ENCODE measurements around the gene PLCB1.

PLCB1 gene

GRCh38 chr20:8320306-8320705, 188.2 kb downstream of the PLCB1 start:
- no peaks in the 10 kb centered on the region for H3K36me3 ChIP-seq (ENCODE audit: insufficient read depth, low read length)
- TF ChIP-seq POLR2AphosphoS5 (IDR thresholded peaks at IDR 0.05; ENCODE audit: borderline replicate concordance, low read depth, low read length), result no peak
- TF ChIP-seq FOXP2 (optimal IDR thresholded peaks at IDR 0.05; ENCODE audit: control extremely low read depth, extremely low read length, insufficient read depth), result no peak
- no peak for TF ChIP-seq EZH2 (IDR thresholded peaks at IDR 0.05)
- no peak for DNase-seq (ENCODE audit: low read depth, low spot score)
- H3K4me3 ChIP-seq, result no peak overlapping the region
- H3K27ac ChIP-seq, result no peak overlapping the region
- no peaks in the 10 kb centered on the region for H3K9me3 ChIP-seq (ENCODE audit: low read depth, low read length)
- no peak overlapping the region for H3K9ac ChIP-seq (ENCODE audit: insufficient read length)

GRCh38 chr20:8321001-8321400, 188.9 kb downstream of the PLCB1 start:
- no peak overlapping the region for H3K27ac ChIP-seq
- H3K36me3 ChIP-seq (ENCODE audit: insufficient read depth, low read length), result no peaks in the 10 kb centered on the region
- DNase-seq (ENCODE audit: low read depth, low spot score), result no peak
- no peak overlapping the region for H3K4me3 ChIP-seq
- no peaks in the 10 kb centered on the region for H3K9me3 ChIP-seq (ENCODE audit: low read depth, low read length)
- no peak overlapping the region for H3K9ac ChIP-seq (ENCODE audit: insufficient read length)
- TF ChIP-seq FOXP2 (optimal IDR thresholded peaks at IDR 0.05; ENCODE audit: control extremely low read depth, extremely low read length, insufficient read depth) (no peak), POLR2AphosphoS5 (IDR thresholded peaks at IDR 0.05; ENCODE audit: borderline replicate concordance, low read depth, low read length) (no peak), EZH2 (IDR thresholded peaks at IDR 0.05) (no peak)

DNA sequence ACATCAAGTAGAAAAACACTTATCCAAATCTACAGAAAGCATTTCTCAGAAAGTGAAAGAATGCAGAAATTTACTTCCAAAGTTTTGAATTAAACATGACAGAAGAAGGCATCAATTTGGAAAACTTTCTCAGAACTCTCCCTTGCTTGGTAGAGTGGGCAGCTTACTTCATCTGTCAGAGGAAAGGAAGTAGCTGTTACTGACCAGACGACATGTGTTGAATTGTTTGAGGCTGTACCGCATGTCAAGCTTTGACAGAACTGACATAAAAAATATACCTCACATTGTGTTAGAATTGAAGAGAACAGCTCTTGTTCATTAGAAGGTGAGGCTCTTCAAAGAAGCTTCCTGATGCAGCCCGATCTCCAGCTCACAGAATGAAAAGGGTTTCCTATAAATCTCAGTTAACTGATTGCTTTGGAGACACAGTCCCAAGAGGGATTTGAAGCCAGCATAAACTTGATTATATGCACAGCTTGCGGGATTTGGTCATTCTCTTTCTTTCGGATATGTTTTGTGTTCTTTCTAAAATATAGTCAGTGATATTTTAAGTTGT, 190.7 kb downstream of the PLCB1 start:
- Histone ChIP-seq H3K4me3 (no peak overlapping the region), H3K9me3 (ENCODE audit: low read depth, low read length) (no peaks in the 10 kb centered on the region), H3K36me3 (ENCODE audit: insufficient read depth, low read length) (no peaks in the 10 kb centered on the region), H3K9ac (ENCODE audit: insufficient read length) (no peak overlapping the region), H3K27ac (no peak overlapping the region)
- TF ChIP-seq EZH2 (IDR thresholded peaks at IDR 0.05) (no peak), POLR2AphosphoS5 (IDR thresholded peaks at IDR 0.05; ENCODE audit: borderline replicate concordance, low read depth, low read length) (no peak), FOXP2 (optimal IDR thresholded peaks at IDR 0.05; ENCODE audit: control extremely low read depth, extremely low read length, insufficient read depth) (no peak)
- no peak for DNase-seq (ENCODE audit: low read depth, low spot score)

- no peak for DNase-seq (ENCODE audit: low read depth, low spot score)
- Histone ChIP-seq H3K27ac (no peak overlapping the region), H3K9me3 (ENCODE audit: low read depth, low read length) (no peaks in the 10 kb centered on the region), H3K36me3 (ENCODE audit: insufficient read depth, low read length) (no peaks in the 10 kb centered on the region), H3K4me3 (no peak overlapping the region), H3K9ac (ENCODE audit: insufficient read length) (no peak overlapping the region)
- TF ChIP-seq FOXP2 (optimal IDR thresholded peaks at IDR 0.05; ENCODE audit: control extremely low read depth, extremely low read length, insufficient read depth) (no peak), EZH2 (IDR thresholded peaks at IDR 0.05) (no peak), POLR2AphosphoS5 (IDR thresholded peaks at IDR 0.05; ENCODE audit: borderline replicate concordance, low read depth, low read length) (no peak)
Observed at GRCh38 chr20:8326191-8326590, 194.1 kb downstream of the PLCB1 start.

DNA sequence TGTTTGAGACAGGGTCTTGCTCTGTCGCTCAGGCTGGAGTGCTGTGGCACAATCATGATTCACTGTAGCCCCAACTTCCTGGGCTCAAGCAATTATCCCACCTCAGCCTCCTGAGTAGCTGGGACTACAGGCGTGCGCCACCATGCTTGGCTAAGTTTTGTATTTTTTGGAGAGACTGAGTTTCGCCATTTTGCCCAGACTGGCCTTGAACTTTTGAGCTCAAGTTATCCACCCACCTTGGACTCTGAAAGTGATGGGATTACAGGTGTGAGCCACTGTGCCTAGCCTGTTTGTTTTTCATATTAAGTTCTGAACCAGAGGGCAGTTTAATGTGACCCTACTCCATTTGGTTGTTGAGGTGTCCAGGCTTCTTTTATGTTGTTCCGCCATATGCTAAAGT, 194.8 kb downstream of the PLCB1 start:
- DNase-seq (ENCODE audit: low read depth, low spot score), result no peak
- Histone ChIP-seq H3K4me3 (no peak overlapping the region), H3K27ac (no peak overlapping the region), H3K36me3 (ENCODE audit: insufficient read depth, low read length) (no peaks in the 10 kb centered on the region), H3K9me3 (ENCODE audit: low read depth, low read length) (no peaks in the 10 kb centered on the region), H3K9ac (ENCODE audit: insufficient read length) (no peak overlapping the region)
- no peak for TF ChIP-seq FOXP2 (optimal IDR thresholded peaks at IDR 0.05; ENCODE audit: control extremely low read depth, extremely low read length, insufficient read depth)
- no peak for TF ChIP-seq EZH2 (IDR thresholded peaks at IDR 0.05)
- no peak for TF ChIP-seq POLR2AphosphoS5 (IDR thresholded peaks at IDR 0.05; ENCODE audit: borderline replicate concordance, low read depth, low read length)

- no peak overlapping the region for H3K9ac ChIP-seq (ENCODE audit: insufficient read length)
- H3K4me3 ChIP-seq, result no peak overlapping the region
- no peak for DNase-seq (ENCODE audit: low read depth, low spot score)
- no peaks in the 10 kb centered on the region for H3K36me3 ChIP-seq (ENCODE audit: insufficient read depth, low read length)
- no peak for TF ChIP-seq EZH2 (IDR thresholded peaks at IDR 0.05)
- no peak for TF ChIP-seq POLR2AphosphoS5 (IDR thresholded peaks at IDR 0.05; ENCODE audit: borderline replicate concordance, low read depth, low read length)
- TF ChIP-seq FOXP2 (optimal IDR thresholded peaks at IDR 0.05; ENCODE audit: control extremely low read depth, extremely low read length, insufficient read depth), result no peak
- H3K27ac ChIP-seq, result no peak overlapping the region
- H3K9me3 ChIP-seq (ENCODE audit: low read depth, low read length), result no peaks in the 10 kb centered on the region
Observed at GRCh38 chr20:8328189-8328588, 196.1 kb downstream of the PLCB1 start.

- DNase-seq (ENCODE audit: low read depth, low spot score), result no peak
- no peaks in the 10 kb centered on the region for H3K9me3 ChIP-seq (ENCODE audit: low read depth, low read length)
- H3K27ac ChIP-seq, result no peak overlapping the region
- no peak overlapping the region for H3K9ac ChIP-seq (ENCODE audit: insufficient read length)
- TF ChIP-seq POLR2AphosphoS5 (IDR thresholded peaks at IDR 0.05; ENCODE audit: borderline replicate concordance, low read depth, low read length) (no peak), EZH2 (IDR thresholded peaks at IDR 0.05) (no peak), FOXP2 (optimal IDR thresholded peaks at IDR 0.05; ENCODE audit: control extremely low read depth, extremely low read length, insufficient read depth) (no peak)
- H3K36me3 ChIP-seq (ENCODE audit: insufficient read depth, low read length), result no peaks in the 10 kb centered on the region
- no peak overlapping the region for H3K4me3 ChIP-seq
Observed at GRCh38 chr20:8330319-8330784, 198.3 kb downstream of the PLCB1 start.

DNA sequence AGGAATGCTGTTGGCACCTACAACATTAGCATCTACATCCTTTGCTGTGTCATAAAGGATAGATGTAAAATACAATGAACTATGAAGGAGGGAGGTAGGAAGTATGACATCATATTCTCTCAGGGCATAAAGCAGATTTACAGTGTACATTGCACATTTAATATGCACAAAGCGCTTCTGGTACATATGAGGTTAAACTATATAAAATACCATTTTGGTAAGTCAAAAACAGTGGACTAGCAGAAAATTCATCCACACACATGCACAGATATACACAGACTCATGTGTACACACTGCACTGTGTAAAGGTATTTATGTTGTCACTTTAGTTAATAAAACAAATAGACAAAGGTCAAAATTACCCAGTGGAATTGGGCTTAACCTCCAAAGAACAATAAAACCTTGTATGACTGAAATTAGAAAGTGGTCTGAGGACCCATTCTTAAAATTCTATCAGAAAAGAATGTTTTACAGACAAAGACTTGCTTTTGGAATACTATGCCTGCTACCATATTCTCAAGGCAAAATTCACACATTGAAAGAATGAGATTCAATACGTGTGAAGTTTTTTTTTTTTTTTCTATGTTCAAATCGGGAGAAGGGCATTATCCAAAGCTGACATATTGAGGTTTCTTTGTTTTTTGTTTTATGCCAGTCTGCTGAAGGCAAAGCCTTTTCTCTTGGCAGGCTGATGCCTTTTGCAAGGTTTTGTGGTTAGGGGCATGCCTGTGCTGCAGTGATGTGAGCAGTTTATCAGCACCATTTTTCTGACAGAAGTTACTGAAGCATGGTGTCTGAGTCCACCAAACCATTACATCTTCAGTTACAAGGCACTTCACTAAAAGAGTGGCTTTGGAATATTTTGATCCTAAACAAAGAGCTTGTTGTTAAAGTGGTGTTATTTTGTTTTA, 199.0 kb downstream of the PLCB1 start:
- H3K9ac ChIP-seq (ENCODE audit: insufficient read length), result no peak overlapping the region
- no peak overlapping the region for H3K27ac ChIP-seq
- DNase-seq (ENCODE audit: low read depth, low spot score), result no peak

More for the DNA sequence above, 199.0 kb downstream of the PLCB1 start:
- TF ChIP-seq FOXP2 (optimal IDR thresholded peaks at IDR 0.05; ENCODE audit: control extremely low read depth, extremely low read length, insufficient read depth) (no peak), EZH2 (IDR thresholded peaks at IDR 0.05) (no peak), POLR2AphosphoS5 (IDR thresholded peaks at IDR 0.05; ENCODE audit: borderline replicate concordance, low read depth, low read length) (no peak)
- Histone ChIP-seq H3K36me3 (ENCODE audit: insufficient read depth, low read length) (no peaks in the 10 kb centered on the region), H3K9me3 (ENCODE audit: low read depth, low read length) (no peaks in the 10 kb centered on the region), H3K4me3 (no peak overlapping the region)

Measured in SK-N-MC (cell line).